Loucy (cell line): ENCODE data around the gene CHIC1.
"Not testable (repeated sequence)": the region's sequence is repeated elsewhere in the genome, so short reads cannot be mapped to it uniquely, and the experiment has no call there.

Experiments
- H2AFZ ChIP-seq: fragments of 200-600 bp; sonication (generic); 2 replicates; pipeline ENCODE4 v1.6.0; 2016; ENCODE audit warnings: antibody characterized with exemption, mild to moderate bottlenecking, low read length, moderate library complexity
- H3F3A ChIP-seq: fragments of 200-600 bp; 2 replicates; pipeline ENCODE4 v1.6.0; 2016; ENCODE audit warnings: antibody characterized with exemption, low read depth, mild to moderate bottlenecking
- H3K27me3 ChIP-seq: fragments of 200-600 bp; sonication (generic); 2 replicates; pipeline ENCODE4 v1.6.1; 2014; ENCODE audit warnings: low read length, mild to moderate bottlenecking; ENCODE audit not compliant: insufficient read depth, poor library complexity, severe bottlenecking
- H3K36me3 ChIP-seq: fragments of 200-600 bp; sonication (generic); 2 replicates; pipeline ENCODE4 v1.6.1; 2016; ENCODE audit warnings: low read length; ENCODE audit not compliant: insufficient read depth
- H3K4me1 ChIP-seq: fragments of 200-600 bp; sonication (generic); 2 replicates; pipeline ENCODE4 v1.5.1; 2014; ENCODE audit warnings: low read length, mild to moderate bottlenecking; ENCODE audit not compliant: insufficient read depth, poor library complexity, severe bottlenecking
- H3K4me2 ChIP-seq: fragments of 200-600 bp; sonication (generic); 2 replicates; pipeline ENCODE4 v1.6.0; 2014; ENCODE audit warnings: antibody characterized with exemption, low read length, low read depth, mild to moderate bottlenecking; ENCODE audit not compliant: poor library complexity, severe bottlenecking
- H3K4me3 ChIP-seq: fragments of 200-600 bp; sonication (generic); 2 replicates; pipeline ENCODE4 v1.5.1; 2014; ENCODE audit warnings: low read length, mild to moderate bottlenecking, mixed read lengths; ENCODE audit not compliant: poor library complexity, severe bottlenecking
- H3K79me2 ChIP-seq: fragments of 200-600 bp; sonication (generic); 2 replicates; pipeline ENCODE4 v1.6.1; 2014; ENCODE audit warnings: low read length; ENCODE audit not compliant: insufficient read depth
- H3K9ac ChIP-seq: fragments of 200-600 bp; sonication (generic); 2 replicates; pipeline ENCODE4 v1.6.0; 2014; ENCODE audit warnings: mild to moderate bottlenecking, low read depth, low read length, moderate library complexity; ENCODE audit not compliant: poor library complexity, severe bottlenecking
- H3K9me2 ChIP-seq: fragments of 200-600 bp; sonication (generic); replicated peaks from 2 replicates; pipeline ENCODE4 v1.6.1; 2016; ENCODE audit warnings: low read depth, low read length, mixed read lengths
- H3K9me3 ChIP-seq: fragments of 200-600 bp; sonication (generic); 2 replicates; pipeline ENCODE4 v1.6.1; 2014; ENCODE audit warnings: mild to moderate bottlenecking, antibody characterized with exemption, low read length, low read depth; ENCODE audit not compliant: insufficient read depth
- H4K20me1 ChIP-seq: fragments of 200-600 bp; sonication (generic); 2 replicates; pipeline ENCODE4 v1.6.0; 2014; ENCODE audit warnings: antibody characterized with exemption, low read length, mild to moderate bottlenecking; ENCODE audit not compliant: insufficient read depth, poor library complexity, severe bottlenecking
- EZH2phosphoT487 ChIP-seq: fragments of 200-600 bp; IDR thresholded peaks from 2 replicates; pipeline ENCODE4 v1.6.1; 2018; ENCODE audit warnings: antibody characterized with exemption, mild to moderate bottlenecking, moderate library complexity, borderline replicate concordance
- TF ChIP-seq, protein P1 (sequence below): fragments of 200-600 bp; sonication (generic); conservative IDR thresholded peaks from 2 replicates; pipeline ENCODE4 v1.5.1; 2014; ENCODE audit warnings: mild to moderate bottlenecking, antibody characterized with exemption, low read length

CHIC1 gene

DNA sequence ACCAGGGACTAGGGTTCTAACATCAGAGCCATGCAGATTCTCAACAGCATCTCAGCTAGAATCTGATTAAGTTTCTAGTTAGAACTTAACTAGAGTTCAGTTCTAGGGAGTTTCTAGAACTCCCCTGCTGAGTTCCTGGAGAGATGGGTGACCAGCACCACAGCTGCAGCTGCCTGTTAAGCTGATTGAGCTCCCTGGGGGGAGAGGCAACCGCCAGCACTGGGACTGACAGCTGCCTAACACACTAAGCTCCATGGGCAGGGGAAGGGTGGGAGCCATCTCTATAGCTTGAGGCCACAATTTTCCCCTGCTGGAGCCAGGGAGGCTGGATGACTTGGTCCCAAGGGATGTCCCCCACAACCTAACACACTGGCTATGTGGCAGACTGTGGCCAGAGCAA, 84.2 kb downstream of the CHIC1 start:
- TF ChIP-seq, protein P1, sequence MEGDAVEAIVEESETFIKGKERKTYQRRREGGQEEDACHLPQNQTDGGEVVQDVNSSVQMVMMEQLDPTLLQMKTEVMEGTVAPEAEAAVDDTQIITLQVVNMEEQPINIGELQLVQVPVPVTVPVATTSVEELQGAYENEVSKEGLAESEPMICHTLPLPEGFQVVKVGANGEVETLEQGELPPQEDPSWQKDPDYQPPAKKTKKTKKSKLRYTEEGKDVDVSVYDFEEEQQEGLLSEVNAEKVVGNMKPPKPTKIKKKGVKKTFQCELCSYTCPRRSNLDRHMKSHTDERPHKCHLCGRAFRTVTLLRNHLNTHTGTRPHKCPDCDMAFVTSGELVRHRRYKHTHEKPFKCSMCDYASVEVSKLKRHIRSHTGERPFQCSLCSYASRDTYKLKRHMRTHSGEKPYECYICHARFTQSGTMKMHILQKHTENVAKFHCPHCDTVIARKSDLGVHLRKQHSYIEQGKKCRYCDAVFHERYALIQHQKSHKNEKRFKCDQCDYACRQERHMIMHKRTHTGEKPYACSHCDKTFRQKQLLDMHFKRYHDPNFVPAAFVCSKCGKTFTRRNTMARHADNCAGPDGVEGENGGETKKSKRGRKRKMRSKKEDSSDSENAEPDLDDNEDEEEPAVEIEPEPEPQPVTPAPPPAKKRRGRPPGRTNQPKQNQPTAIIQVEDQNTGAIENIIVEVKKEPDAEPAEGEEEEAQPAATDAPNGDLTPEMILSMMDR, result no peak
- no peak for TF ChIP-seq EZH2phosphoT487
- Histone ChIP-seq H3K36me3 (no peaks in the 10 kb centered on the region), H4K20me1 (no peaks in the 10 kb centered on the region), H3K4me2 (no peak overlapping the region), H3K27me3 (no peaks in the 10 kb centered on the region), H3K4me3 (no peak overlapping the region), H3K9ac (no peak overlapping the region), H3K9me3 (no peaks in the 10 kb centered on the region), H3K4me1 (no peaks in the 10 kb centered on the region), H3F3A (no peaks in the 10 kb centered on the region), H3K9me2 (no peaks in the 10 kb centered on the region), H2AFZ (no peak overlapping the region), H3K79me2 (no peaks in the 10 kb centered on the region)

DNA sequence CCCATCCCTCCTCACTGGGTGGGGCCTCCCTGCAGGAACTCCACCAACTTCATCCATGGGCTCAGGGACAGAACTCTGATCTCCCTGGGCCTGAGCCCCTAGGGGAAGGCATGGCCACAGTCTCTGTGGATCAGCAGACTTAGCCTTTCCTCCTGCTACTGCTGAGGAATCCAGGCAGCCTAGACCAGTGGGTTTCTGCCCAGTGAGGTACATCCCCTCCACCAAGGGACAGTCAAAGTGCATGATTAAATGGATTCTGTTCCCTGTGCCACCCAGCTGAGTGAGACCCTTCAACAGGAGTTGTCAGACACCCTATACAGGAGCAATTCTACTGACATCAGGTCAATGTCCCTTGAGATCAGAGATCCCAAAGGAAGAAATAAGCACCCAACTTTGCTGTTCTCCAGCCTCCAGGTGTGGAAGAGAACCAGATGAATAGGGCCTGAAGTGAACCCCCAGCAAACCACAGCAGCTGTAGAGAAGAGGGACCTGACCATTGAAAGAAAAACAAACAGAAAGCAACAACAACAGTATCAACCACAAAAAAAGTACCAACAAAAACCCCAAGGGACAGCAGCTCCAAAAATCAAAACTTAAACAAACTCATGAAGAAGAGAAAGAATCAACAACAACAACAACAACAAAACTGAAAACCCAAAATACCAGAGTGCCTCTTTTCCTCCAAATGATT, 84.8 kb downstream of the CHIC1 start:
- Histone ChIP-seq H3K4me2 (no peak overlapping the region), H3K36me3 (no peaks in the 10 kb centered on the region)
- TF ChIP-seq, protein P1, result no peak
- no peak for TF ChIP-seq EZH2phosphoT487

DNA sequence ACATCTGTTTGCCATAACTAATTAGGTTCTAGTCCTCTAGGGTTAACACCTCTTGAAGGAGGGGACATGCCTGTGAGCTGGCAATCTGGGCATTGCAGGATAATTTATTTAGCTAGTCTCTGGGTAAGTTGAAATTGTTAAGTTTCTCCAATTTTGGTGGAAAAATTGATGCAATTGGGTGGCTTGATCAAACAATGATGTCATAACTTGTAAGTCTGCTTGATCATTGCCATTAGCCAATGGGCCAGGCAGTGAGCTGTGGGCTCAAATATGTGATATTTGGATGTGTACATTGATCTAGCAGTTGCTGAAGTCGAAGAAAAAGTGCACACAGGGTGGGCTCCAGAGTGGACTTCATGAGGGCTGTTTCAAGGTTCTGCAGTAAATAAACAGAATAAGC, 98.3 kb downstream of the CHIC1 start:
- not testable (repeated sequence) for H3K9me2 ChIP-seq, H3K4me2 ChIP-seq, H2AFZ ChIP-seq, H3K36me3 ChIP-seq, H3K4me3 ChIP-seq, H3K27me3 ChIP-seq, H3F3A ChIP-seq, H3K9ac ChIP-seq, H4K20me1 ChIP-seq, H3K4me1 ChIP-seq, H3K79me2 ChIP-seq, H3K9me3 ChIP-seq

More for the DNA sequence above, 84.8 kb downstream of the CHIC1 start:
- no peaks in the 10 kb centered on the region for H4K20me1 ChIP-seq
- no peak overlapping the region for H3K4me3 ChIP-seq
- H3K79me2 ChIP-seq, result no peaks in the 10 kb centered on the region
- no peak overlapping the region for H3K9ac ChIP-seq
- H2AFZ ChIP-seq, result no peak overlapping the region
- no peaks in the 10 kb centered on the region for H3K27me3 ChIP-seq
- H3K9me3 ChIP-seq, result no peaks in the 10 kb centered on the region
- H3K9me2 ChIP-seq, result no peaks in the 10 kb centered on the region
- no peaks in the 10 kb centered on the region for H3K4me1 ChIP-seq
- H3F3A ChIP-seq, result no peaks in the 10 kb centered on the region

DNA sequence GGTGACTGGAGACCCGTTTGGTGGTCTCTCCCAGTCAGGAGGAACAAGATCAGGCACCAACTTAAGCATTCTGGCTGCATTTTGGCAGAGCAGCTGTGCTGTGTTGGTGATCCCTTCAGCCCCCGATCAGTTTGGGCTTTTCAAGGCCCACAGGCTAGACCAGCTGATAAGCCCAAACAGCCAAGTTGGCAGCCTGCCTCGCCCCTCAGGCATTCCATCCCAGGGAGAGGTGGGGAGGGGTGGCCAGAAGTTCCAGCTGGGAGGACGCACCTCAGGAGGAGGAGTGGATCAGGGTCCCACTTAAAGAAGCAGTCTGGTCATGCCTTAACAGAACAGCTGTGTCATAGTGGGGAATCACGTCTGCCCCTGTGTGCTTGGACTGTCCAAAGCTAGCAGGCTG, 105.8 kb downstream of the CHIC1 start:
- Histone ChIP-seq H3K4me2 (no peak overlapping the region), H3K27me3 (no peaks in the 10 kb centered on the region), H3K9ac (no peak overlapping the region), H3K4me3 (no peak overlapping the region), H2AFZ (no peak overlapping the region), H3F3A (no peaks in the 10 kb centered on the region), H4K20me1 (no peaks in the 10 kb centered on the region), H3K36me3 (no peaks in the 10 kb centered on the region), H3K9me3 (no peaks in the 10 kb centered on the region), H3K79me2 (no peaks in the 10 kb centered on the region), H3K4me1 (no peaks in the 10 kb centered on the region), H3K9me2 (no peaks in the 10 kb centered on the region)
- TF ChIP-seq EZH2phosphoT487, result no peak
- TF ChIP-seq, protein P1, result no peak
